Measurements from ENCODE around the gene KRTAP12-1.

- TF ChIP-seq CTCF (IDR thresholded peaks at IDR 0.05) (no peak), EZH2 (IDR thresholded peaks at IDR 0.05; ENCODE audit: borderline replicate concordance, insufficient read depth, low read depth, low read length, poor library complexity, severe bottlenecking) (no peak)
These were observed 45.4 kb upstream of the KRTAP12-1 start for GRCh38 chr21:44727321-44727720.
